Ectodermal cell (in vitro differentiated cells): ENCODE measurements around the gene LILRA6.
"Not testable (repeated sequence)": the region's sequence is repeated elsewhere in the genome, so short reads cannot be mapped to it uniquely, and the experiment has no call there.

ENCODE experiments used
- H3K27ac ChIP-seq: 2 replicates; pipeline ENCODE4 v1.7.0; 2013; ENCODE audit warnings: mild to moderate bottlenecking, low read depth, low read length; ENCODE audit not compliant: insufficient read depth, poor library complexity, severe bottlenecking
- H3K27me3 ChIP-seq: 2 replicates; pipeline ENCODE4 v1.7.0; 2013; ENCODE audit warnings: mild to moderate bottlenecking, low read length; ENCODE audit not compliant: insufficient read depth, control insufficient read depth, poor library complexity, severe bottlenecking
- H3K36me3 ChIP-seq: one replicate; pipeline ENCODE4 v1.7.0; 2013; ENCODE audit warnings: low read length; ENCODE audit not compliant: control insufficient read depth, insufficient read depth
- H3K4me1 ChIP-seq: one replicate; pipeline ENCODE4 v1.7.0; 2013; ENCODE audit warnings: low read length; ENCODE audit not compliant: control insufficient read depth, insufficient read depth
- H3K4me3 ChIP-seq: 2 replicates; pipeline ENCODE4 v1.7.0; 2013; ENCODE audit warnings: low read depth, low read length, control low read depth; ENCODE audit not compliant: insufficient read depth
- H3K9me3 ChIP-seq: 2 replicates; pipeline ENCODE4 v1.7.0; 2013; ENCODE audit warnings: mild to moderate bottlenecking, low read length, moderate library complexity; ENCODE audit not compliant: control insufficient read depth
- WGBS, 2 experiments: methylation state at CpG; one replicate each; pipeline ENCODE4 v1.1.7; 2013; ENCODE audit warnings: missing lambda C conversion rate in 2 of 2; 5-methylcytosine and 5-hydroxymethylcytosine counted together

LILRA6 gene

DNA sequence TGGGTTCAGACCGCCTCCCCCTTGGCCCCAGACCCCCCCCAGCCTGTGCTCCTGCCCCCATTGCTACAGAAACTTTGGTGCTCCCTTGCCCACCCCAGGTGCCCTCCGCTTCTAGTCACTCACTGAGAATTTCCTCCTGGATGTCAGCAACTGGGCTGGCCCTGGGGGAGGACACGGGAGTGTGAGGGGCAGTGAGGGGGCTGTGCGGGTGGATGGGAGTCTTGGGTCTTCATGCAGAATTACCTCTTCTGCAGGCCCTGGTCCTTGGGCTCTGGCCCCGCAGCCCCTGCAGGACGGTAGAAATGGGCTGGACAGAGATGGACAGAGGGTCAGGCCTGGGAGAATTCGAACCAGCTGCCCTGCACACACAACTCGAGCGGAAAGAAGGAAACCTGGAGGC is 9.7 kb upstream of the LILRA6 start:
- no peak overlapping the region for H3K27ac ChIP-seq
- no peaks in the 10 kb centered on the region for H3K9me3 ChIP-seq
- H3K36me3 ChIP-seq = no peaks in the 10 kb centered on the region
- H3K4me3 ChIP-seq = no peak overlapping the region
- WGBS, 2 experiments = 83 to 87% methylated on average over 9 of the region's 9 CpGs
- no peaks in the 10 kb centered on the region for H3K27me3 ChIP-seq
- no peaks in the 10 kb centered on the region for H3K4me1 ChIP-seq

DNA sequence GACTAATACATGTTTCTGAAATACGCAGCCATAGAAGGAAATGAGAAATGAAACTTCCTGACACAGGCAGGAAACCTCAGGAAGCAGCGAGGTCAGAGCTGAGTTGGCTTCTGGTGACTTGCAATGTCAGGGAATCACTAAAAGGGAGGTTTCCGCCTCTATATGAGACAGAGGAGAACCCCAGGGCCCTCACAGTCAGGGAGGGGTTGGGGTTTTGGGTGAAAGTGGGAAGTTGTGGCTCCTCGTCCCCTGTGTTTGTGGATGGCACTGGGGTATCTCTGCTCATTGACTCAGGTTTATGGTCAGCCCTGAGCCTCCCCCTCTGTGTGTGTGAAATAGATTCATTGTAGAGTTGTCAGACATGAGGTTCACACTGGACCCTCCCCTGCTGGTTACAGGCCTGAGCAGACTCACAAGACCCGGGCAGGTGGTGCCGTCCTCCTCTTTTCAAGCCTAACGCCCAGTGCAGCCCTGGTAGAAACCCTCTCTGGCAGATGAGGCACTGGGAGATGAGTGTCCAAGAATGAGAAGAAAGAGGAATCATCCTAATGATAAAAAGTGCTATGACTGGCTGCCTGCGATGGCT is 5.5 kb upstream of the LILRA6 start:
- H3K27me3 ChIP-seq = no peaks in the 10 kb centered on the region
- H3K27ac ChIP-seq = no peak overlapping the region
- H3K9me3 ChIP-seq = no peaks in the 10 kb centered on the region
- H3K36me3 ChIP-seq = no peaks in the 10 kb centered on the region
- WGBS, 2 experiments = 90 to 92% methylated on average over 8 of the region's 8 CpGs
- no peak overlapping the region for H3K4me3 ChIP-seq
- no peaks in the 10 kb centered on the region for H3K4me1 ChIP-seq

DNA sequence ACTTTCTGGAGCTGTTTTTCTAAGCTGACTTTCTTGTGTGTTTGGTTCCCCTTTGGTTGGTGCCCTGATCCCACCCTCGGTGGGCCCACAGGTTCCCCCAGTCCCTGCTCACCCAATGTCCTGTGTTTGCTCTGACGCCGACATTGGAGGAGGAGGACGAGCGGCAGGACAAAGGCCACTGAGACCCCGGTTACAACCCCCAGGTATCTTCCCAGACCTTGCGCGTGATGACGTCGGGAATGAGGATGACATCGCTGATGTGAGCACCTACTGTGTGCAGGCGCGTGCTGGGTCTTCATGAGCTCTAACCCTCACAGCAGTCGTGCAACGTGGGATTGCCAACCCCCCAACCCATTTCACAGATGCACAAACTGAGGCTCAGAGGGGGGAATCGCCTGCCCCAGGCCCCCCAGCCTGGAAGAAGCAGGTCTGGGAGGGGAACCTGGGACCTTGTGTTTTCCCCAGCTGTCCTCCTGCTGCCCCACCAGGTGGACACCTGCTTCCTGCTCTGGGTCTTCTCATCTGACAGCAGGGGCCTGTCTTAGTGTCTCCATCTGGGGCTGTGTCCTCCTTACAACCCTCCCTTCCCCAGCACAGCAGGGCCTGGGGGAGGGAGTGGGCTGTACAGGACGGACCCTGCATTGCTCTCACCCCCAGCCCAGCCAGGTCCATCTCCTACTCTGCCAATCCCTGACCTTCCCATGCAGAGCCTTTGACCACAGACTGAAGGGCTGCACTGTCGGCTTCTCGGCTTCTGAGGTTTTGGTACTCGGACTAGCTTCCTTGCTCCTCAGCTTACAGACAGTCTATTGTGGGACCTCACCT is 4.7 kb upstream of the LILRA6 start:
- H3K4me1 ChIP-seq = no peaks in the 10 kb centered on the region
- WGBS, 2 experiments = 89 to 90% methylated on average over 20 of the region's 20 CpGs
- no peaks in the 10 kb centered on the region for H3K9me3 ChIP-seq

DNA sequence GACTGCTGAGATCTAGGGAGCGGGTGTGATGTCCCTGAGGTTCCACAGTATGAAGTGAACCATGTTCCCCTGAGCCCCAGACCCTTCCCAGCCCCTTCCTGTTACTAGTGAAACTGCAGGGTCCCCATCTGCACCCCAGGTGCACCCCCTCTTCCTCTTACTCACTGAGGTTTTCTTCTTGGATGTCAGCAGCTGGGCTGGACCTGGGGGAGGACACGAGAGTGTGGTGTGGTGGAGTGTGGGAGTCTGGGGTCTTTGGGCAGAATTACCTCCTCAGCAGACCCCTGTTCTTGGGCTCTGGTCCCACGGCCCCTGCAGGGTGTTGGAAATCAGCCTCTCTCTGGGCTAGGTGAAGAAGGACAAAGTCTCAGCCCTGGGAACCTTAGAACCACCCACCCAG is 3.3 kb upstream of the LILRA6 start:
- Histone ChIP-seq H3K36me3 (no peaks in the 10 kb centered on the region), H3K4me1 (no peaks in the 10 kb centered on the region), H3K27me3 (no peaks in the 10 kb centered on the region), H3K27ac (no peak overlapping the region), H3K9me3 (no peaks in the 10 kb centered on the region), H3K4me3 (no peak overlapping the region)
- WGBS, 2 experiments = 87 to 91% methylated on average over 3 of the region's 3 CpGs

More for the DNA sequence above, 4.7 kb upstream of the LILRA6 start:
- H3K36me3 ChIP-seq = no peaks in the 10 kb centered on the region
- H3K27me3 ChIP-seq = no peaks in the 10 kb centered on the region
- H3K27ac ChIP-seq = no peak overlapping the region
- no peak overlapping the region for H3K4me3 ChIP-seq

DNA sequence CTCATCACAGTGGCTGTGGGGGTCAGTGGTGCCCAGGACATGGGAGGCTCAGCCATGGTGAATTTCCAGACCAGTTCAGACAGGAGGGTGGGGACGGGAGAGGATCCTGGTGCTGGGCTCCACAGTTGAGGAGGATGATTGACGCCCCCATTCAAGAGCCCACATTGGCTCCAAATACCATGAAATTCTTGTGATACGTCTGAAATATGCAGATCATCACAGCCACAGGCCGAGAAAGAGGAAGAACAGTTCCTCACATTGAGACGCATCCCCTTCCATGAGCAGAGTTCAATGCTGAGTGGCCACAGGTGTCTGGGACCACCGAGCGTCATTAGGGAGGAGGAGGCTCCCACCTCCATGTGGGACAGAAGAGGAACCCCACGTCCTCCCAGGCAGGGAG is 1.2 kb upstream of the LILRA6 start:
- not testable (repeated sequence) for H3K27ac ChIP-seq, H3K36me3 ChIP-seq, H3K9me3 ChIP-seq, H3K4me1 ChIP-seq, H3K4me3 ChIP-seq, H3K27me3 ChIP-seq
- WGBS, 2 experiments = 76 to 83% methylated on average over 3 to 4 of the region's 8 CpGs

DNA sequence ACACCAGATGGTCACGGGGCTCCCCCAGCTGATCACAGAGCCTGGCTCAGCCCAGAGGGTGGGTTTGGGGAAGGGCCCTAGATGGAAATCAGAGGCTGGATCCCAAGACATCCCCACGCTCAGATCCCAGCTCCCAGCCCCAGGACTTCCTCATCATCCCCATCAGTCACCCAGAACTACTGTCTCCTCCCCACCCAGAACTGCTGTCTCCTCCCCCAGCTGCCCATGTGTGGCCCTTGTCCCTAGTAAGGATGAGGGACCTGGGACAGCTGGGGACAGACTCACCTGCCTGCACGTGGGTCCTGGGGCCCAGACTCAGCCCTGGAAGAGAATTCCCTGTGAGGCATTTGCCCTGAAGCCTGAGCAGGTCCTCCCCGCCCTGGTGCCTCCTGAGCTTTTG is 356 bp downstream of the LILRA6 start:
- H3K9me3 ChIP-seq, H3K4me3 ChIP-seq, H3K36me3 ChIP-seq, H3K27me3 ChIP-seq, H3K27ac ChIP-seq, H3K4me1 ChIP-seq: not testable (repeated sequence)
- WGBS, 2 experiments = 76 to 86% methylated on average over 3 to 4 of the region's 4 CpGs

DNA sequence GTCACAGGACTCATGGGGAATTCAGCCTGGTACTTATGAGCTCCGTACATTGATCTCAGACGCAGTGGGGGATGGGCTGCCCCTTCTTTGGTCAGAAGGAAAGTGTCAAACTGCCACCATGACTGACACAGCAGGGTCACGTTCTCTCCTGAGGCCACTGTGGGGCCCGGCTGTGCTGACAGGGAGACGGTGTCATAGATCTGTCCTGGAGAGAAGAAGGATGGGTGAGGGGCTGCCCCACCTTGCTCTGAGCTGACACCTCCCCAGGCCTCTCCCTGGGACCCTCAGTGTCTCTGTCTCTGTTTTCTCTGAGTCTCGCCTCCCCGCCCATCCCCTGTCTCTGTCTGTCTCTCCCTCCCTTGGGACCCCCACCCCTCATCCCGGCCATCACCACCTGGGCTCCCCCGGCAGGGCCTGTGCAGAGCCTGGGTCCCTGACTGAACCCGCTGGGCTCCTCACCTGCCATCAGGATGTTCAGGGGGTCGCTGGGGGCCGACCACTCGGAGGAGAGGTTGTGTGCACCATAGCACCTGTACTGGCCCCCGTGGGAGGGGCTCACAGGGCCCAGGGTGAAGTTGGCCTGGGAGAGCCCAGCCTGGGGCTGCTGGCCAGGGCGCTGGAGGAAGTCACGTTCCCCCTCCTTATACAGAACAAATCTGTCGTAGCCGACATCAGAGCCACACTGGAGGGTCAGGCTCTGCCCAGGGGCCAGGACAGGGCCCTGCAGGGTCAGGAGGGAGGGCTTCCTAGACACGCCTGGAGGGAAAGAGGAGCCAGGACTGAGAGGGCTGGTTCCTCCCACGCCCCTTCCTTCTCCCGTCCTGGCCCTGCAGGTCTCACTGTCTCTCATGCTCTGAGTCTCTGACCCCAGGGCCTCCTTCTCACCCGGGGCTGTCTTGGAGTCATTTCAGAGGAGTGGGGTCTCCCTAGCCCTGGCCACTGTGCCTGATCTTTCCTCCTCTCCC is 1.9 kb downstream of the LILRA6 start:
- H3K27me3 ChIP-seq, H3K4me3 ChIP-seq, H3K4me1 ChIP-seq, H3K27ac ChIP-seq, H3K36me3 ChIP-seq, H3K9me3 ChIP-seq: not testable (repeated sequence)
- whole genome bisulfite sequencing, 2 experiments = 82 to 83% methylated on average over 14 to 15 of the region's 22 CpGs

DNA sequence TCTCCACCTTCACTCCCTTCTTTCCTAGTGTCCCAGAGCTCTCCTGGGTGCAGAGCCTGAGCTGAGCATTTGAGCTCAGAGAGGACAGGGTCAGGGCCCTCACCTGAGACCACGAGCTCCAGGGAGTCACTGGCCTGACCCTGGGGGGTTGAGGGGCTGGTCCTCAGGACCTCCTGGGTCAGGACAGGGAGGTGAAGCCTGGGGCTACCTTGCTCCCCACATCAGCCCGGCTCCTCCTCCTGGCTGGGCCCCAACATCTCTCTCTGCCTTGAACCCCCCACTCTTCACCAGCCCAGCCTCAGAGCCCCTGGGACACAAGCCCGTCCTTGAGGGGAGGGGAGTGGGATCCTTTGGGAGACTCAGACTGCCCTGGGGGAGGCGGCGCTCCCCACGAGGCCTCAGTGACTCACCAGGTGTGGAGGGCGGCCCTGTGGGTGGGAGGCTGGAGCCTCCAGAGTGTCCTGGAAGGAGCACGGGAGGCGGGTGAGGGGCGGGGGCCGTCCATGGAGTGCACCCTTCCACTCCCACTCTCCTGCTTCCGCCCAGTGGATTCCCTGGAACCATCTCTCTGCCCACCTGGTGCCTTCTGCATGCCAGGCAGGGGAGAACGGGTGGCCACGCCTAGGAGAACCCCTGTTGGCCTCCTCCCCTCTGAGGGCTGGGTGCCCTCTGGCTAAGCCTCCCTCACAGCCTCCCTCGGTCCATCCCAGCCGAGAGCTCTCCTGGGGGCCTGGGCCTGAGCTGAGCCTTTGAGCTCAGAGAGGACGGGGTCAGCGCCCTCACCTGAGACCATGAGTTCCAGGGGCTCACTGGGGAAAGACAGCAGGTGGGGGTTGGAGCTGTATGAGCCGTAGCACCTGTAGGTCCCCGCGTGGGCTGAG is 2.9 kb downstream of the LILRA6 start:
- not testable (repeated sequence) for H3K27ac ChIP-seq, H3K4me3 ChIP-seq, H3K4me1 ChIP-seq, H3K9me3 ChIP-seq, H3K27me3 ChIP-seq, H3K36me3 ChIP-seq
- WGBS, 2 experiments = 85 to 88% methylated on average over 13 of the region's 21 CpGs

DNA sequence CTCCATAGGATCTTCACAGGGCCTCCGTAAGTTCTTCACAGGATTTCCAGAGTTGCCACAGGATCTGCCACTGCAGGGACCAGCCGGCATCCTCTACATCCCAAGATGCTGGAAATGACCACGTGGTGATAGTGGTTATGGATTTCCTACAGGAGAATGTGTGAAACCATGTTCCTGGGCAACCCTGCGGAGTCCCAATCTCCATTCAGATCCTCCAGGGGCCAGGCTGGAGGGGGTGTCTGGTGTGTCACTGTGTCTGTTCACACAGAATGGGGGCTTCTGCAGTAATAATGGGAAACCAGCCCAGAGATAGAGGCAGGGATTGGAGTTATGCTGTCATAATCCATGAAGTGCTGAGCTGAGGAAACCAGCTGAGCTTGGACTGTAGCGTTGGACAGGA is 8.6 kb downstream of the LILRA6 start:
- H3K9me3 ChIP-seq = no peaks in the 10 kb centered on the region
- no peak overlapping the region for H3K27ac ChIP-seq
- H3K36me3 ChIP-seq = no peaks in the 10 kb centered on the region
- no peaks in the 10 kb centered on the region for H3K4me1 ChIP-seq
- no peak overlapping the region for H3K4me3 ChIP-seq
- H3K27me3 ChIP-seq = peaks cover 9% of the 10 kb centered on the region
- 76 to 80% methylated on average over 5 of the region's 5 CpGs for WGBS, 2 experiments
